ENCODE results near the gene AUTS2. TPM values are rescaled to one million over a fixed set of nuclear protein-coding genes. Genes with fewer than 3 reads are reported as not detected.
A peak's percentile ranks its signal among the peaks of the same experiment; 100 is the strongest.

The AUTS2 gene
- total and polyA plus RNA-seq, 10 of the 15 experiments (the other 5 are each of a cell fraction or from before 2014, with no cell fraction given) = 6.4 to 55.6 (median 21.6) TPM

- ChIA-PET RAD21 (ENCODE audit: unreplicated experiment) (interaction anchor here (0.7 to 9.1 kb wide), 12 partner anchors 9 to 1031 kb away, joined by 3 to 108 read pairs (median 4); no protein-coding TSS in a partner anchor), POLR2A (interaction anchor here (1.2 to 1.6 kb wide), 2 partner anchors 82 to 643 kb away, joined by 3 to 4 read pairs; no protein-coding TSS in a partner anchor), SMC1A (ENCODE audit: uncharacterized antibody, unreplicated experiment) (interaction anchor here (0.6 to 12.6 kb wide), 17 partner anchors 10 to 1900 kb away, joined by 3 to 177 read pairs (median 4); no protein-coding TSS in a partner anchor), CTCF (interaction anchor here (0.7 to 7.9 kb wide), 7 partner anchors 13 to 917 kb away, joined by 3 to 54 read pairs (median 6); no protein-coding TSS in a partner anchor)
- Histone ChIP-seq H2AFZ (ENCODE audit: control insufficient read depth, low read depth, low read length) (peak overlapping the region; percentile 67), H3K4me2 (ENCODE audit: control insufficient read depth, insufficient read depth) (peak overlapping the region; percentile 93), H4K20me1 (ENCODE audit: control insufficient read depth, insufficient read depth) (no peaks in the 10 kb centered on the region), H3K27me3 (replicated peaks in 1 of 2; ENCODE audit: control insufficient read depth in 2 of 2, insufficient read depth in 2 of 2, low read length in 1 of 2) (no peaks in the 10 kb centered on the region), H3K4me3 (peak overlapping the region; percentile 90), H3K9ac (ENCODE audit: control insufficient read depth, insufficient read depth, low read length) (peak overlapping the region; percentile 96), H3K27ac (ENCODE audit: control insufficient read depth, insufficient read depth) (peak overlapping the region; percentile 86), H3K9me3 (replicated peaks; ENCODE audit: control insufficient read depth, insufficient read depth, low read length) (no peaks in the 10 kb centered on the region), H3K4me1 (ENCODE audit: control insufficient read depth, insufficient read depth, low read length) (no peaks in the 10 kb centered on the region; the same call in 1 of the 2 replicates), H3K79me2 (ENCODE audit: control insufficient read depth, insufficient read depth, low read length) (peaks cover 60% of the 10 kb centered on the region), H3K36me3 (ENCODE audit: control insufficient read depth in 2 of 2, insufficient read depth in 2 of 2, low read length in 1 of 2) (peaks cover 0 to 3% of the 10 kb centered on the region in 2 experiments; a peak in 1 of 4 replicates)
- under 1% methylated on average over 62 of the region's 77 CpGs for WGBS (ENCODE audit: insufficient coverage, insufficient replicate concordance, low lambda C conversion rate, missing lambda C conversion rate)
- in situ Hi-C loops (cut with MboI) (no loop called here), intact Hi-C loops (cut with micrococcal nuclease; ENCODE audit: unreplicated experiment) (loop anchor here (5.0 to 10.0 kb wide), 7 partner anchors 82 to 1020 kb away; no protein-coding TSS in a partner anchor)
- peak; percentile 43 for ATAC-seq
- FAIRE-seq = no peak
- no peak for DNase-seq (ENCODE audit: low read depth, low spot score)
- no TSS peak for BruUV-seq (replicated peaks)
- TF ChIP-seq WRNIP1 (IDR thresholded peaks at IDR 0.05; ENCODE audit: borderline replicate concordance, low read depth, low read length) (no peak), CEBPZ (IDR thresholded peaks at IDR 0.05; ENCODE audit: low read depth, low read length) (no peak), RUNX3 (IDR thresholded peaks at IDR 0.05; ENCODE audit: low read length) (peak; percentile 32), EGR1 (IDR thresholded peaks at IDR 0.05; ENCODE audit: borderline replicate concordance in 1 of 2, low read depth in 2 of 2, low read length in 2 of 2) (no peak), BRCA1 (IDR thresholded peaks at IDR 0.05; ENCODE audit: low read depth, low read length) (no peak), IKZF1 (conservative IDR thresholded peaks at IDR 0.05) (peak; percentile 9; the same call in 1 of the 2 replicates), YBX1 (IDR thresholded peaks at IDR 0.05) (no peak), EP300 (IDR thresholded peaks at IDR 0.05; ENCODE audit: borderline replicate concordance in 1 of 2, control insufficient read depth in 1 of 2, low read depth in 2 of 2, low read length in 2 of 2) (no peak), IKZF2 (IDR thresholded peaks at IDR 0.05) (no peak), ZNF384 (IDR thresholded peaks at IDR 0.05; ENCODE audit: borderline replicate concordance, low read depth, low read length) (no peak), ZNF622 (IDR thresholded peaks at IDR 0.05) (no peak), FOXK2 (IDR thresholded peaks at IDR 0.05) (no peak), BMI1 (IDR thresholded peaks at IDR 0.05; ENCODE audit: borderline replicate concordance) (no peak), ZNF217 (IDR thresholded peaks at IDR 0.05) (0 out of 2 replicates have a peak, but pooled peaks have one; percentile 21), CEBPB (IDR thresholded peaks at IDR 0.05; ENCODE audit: borderline replicate concordance in 1 of 2, low read depth in 2 of 2, low read length in 2 of 2) (no peak), DPF2 (IDR thresholded peaks at IDR 0.05) (0 out of 2 replicates have a peak, but pooled peaks have one; percentile 21), NKRF (conservative IDR thresholded peaks at IDR 0.05) (0 out of 2 replicates have a peak, but pooled peaks have one; percentile 25), ESRRA (IDR thresholded peaks at IDR 0.05; ENCODE audit: low read length) (no peak), CBFB (IDR thresholded peaks at IDR 0.05; ENCODE audit: low read depth) (no peak)
Observed at GRCh38 chr7:70694971-70695794, 1096.9 kb downstream of the AUTS2 start.

Data from GM12878 (cell line).